Heart left ventricle (tissue), 13 donors: Measurements from ENCODE around the gene LGALS7B.

Source experiments
- CTCF ChIP-seq, 12 donors: fragments of 200-600 bp; sonication (generic) in 4 of 12; IDR thresholded peaks; one replicate each; pipeline versions ENCODE4 v1.5.0 to v1.8.0; 2018 to 2022; ENCODE audit warnings: antibody characterized with exemption in 12 of 12, mild to moderate bottlenecking in 5 of 12
- POLR2A ChIP-seq, 2 donors: fragments of 450-650 bp; IDR thresholded peaks; one replicate each; pipeline ENCODE4 v1.6.1; 2017; ENCODE audit warnings: antibody characterized with exemption in 2 of 2, mild to moderate bottlenecking in 2 of 2, moderate library complexity in 2 of 2
- donor health status: ischemic (EF 13 %, LVEDD 7.1; RV severe dilation, severe dysfunction).
- donor health status: DM: no; HTN: yes; CAD: no.
- donor health status: DM: no; HTN: no; CAD: no.
- donor health status: ischemic (EF 25% LVEDD 6.9; RV normal size, moderate dysfunction).
- donor health status: ischemic (EF 25% LVEDD 5.7; RV mildly dilated, moderate dysfunction).
- donor health status: ischemic (EF 35%, LVEDD 5.7; RV mildly dilated, moderate dysfunction).
- donor health status: nonischemic (EF 11% LVEDD 7.7; RV severe dilation, severe dysfunction).
- donor health status: DM: yes; HTN: yes; CAD: no.
- donor health status: PGD.
- donor health status: ischemic (EF 29% LVEDD 5.4; RV normal size, mild dysfunction).
- donor health status: nonischemic (EF 23%, LVEDD 6.1; RV moderate dilation, normal function).

- TF ChIP-seq CTCF (IDR thresholded peaks at IDR 0.05) (peak in 10 of 12 donors; percentile 6 to 52 (median 33)), POLR2A (IDR thresholded peaks at IDR 0.05) (no peak)
Measured at GRCh38 chr19:38792250-38793111, 3.5 kb downstream of the LGALS7B start.
